Hepatocyte (in vitro differentiated cells): ENCODE data around the gene KIF5C.

Experiments
- EZH2 ChIP-seq: fragments of 200-600 bp; sonication (generic); IDR thresholded peaks from 2 replicates; pipeline ENCODE4 v1.6.1; 2016; ENCODE audit warnings: antibody characterized with exemption, mild to moderate bottlenecking, borderline replicate concordance
- EZH2phosphoT487 ChIP-seq: fragments of 200-600 bp; sonication (generic); IDR thresholded peaks from one replicate; pipeline ENCODE4 v1.6.1; 2018; ENCODE audit warnings: antibody characterized with exemption, mild to moderate bottlenecking, low read depth, moderate library complexity; ENCODE audit not compliant: unreplicated experiment, severe bottlenecking
- TF ChIP-seq, protein P1 (sequence below): fragments of 200-600 bp; sonication (generic); IDR thresholded peaks from 2 replicates; pipeline ENCODE4 v1.5.1; 2016; ENCODE audit warnings: antibody characterized with exemption, mild to moderate bottlenecking; ENCODE audit not compliant: poor library complexity

DNA sequence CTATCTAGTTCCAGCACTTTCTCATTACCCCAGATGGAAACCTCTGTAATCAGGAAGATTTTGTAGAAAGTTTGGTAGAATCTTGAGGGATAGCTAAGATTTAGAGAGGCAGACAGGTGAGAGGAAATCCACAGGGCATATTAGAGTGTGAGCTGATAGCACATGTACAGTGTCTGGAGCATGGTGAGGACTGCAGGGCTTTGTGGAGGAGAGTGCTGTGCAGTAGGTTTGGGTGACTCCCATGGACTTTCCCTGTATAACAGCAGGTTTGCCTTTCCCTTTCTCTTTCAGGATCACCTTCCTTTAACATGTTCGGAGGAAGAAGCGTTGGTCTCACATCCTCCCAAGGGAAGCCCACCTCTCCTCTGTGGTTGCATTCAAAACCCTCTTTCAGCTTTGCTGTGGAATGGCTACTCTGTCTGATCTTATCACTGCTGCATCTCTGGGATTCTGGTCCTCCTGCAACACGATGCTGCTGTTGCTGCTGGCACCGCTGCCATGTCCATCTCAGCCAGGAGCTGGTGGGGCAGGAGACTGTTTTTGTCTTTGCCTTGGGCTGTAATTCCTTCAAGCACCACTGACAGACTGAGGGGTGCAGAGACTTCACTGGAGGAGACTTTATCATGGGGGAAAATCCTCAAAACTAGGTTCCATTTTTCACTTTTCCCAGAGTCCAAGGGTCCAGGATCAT is 7.8 kb upstream of the KIF5C start:
- TF ChIP-seq, protein P1, sequence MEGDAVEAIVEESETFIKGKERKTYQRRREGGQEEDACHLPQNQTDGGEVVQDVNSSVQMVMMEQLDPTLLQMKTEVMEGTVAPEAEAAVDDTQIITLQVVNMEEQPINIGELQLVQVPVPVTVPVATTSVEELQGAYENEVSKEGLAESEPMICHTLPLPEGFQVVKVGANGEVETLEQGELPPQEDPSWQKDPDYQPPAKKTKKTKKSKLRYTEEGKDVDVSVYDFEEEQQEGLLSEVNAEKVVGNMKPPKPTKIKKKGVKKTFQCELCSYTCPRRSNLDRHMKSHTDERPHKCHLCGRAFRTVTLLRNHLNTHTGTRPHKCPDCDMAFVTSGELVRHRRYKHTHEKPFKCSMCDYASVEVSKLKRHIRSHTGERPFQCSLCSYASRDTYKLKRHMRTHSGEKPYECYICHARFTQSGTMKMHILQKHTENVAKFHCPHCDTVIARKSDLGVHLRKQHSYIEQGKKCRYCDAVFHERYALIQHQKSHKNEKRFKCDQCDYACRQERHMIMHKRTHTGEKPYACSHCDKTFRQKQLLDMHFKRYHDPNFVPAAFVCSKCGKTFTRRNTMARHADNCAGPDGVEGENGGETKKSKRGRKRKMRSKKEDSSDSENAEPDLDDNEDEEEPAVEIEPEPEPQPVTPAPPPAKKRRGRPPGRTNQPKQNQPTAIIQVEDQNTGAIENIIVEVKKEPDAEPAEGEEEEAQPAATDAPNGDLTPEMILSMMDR, result no peak
- TF ChIP-seq EZH2phosphoT487, result no peak
- TF ChIP-seq EZH2, result no peak
